CD14-positive monocyte (primary cell): Measurements from ENCODE around the gene PLEKHO1. TPM values are rescaled to one million over a fixed set of nuclear protein-coding genes. Genes with fewer than 3 reads are reported as not detected.

ENCODE experiments used
- DNase-seq, 3 donors: peaks; one replicate each; pipeline ENCODE4 v3.0.0-alpha.2; 2011 to 2022
- H2AFZ ChIP-seq: 2 replicates; pipeline ENCODE4 v1.6.0; 2012; ENCODE audit warnings: mild to moderate bottlenecking, low read depth, low read length, inconsistent platforms; ENCODE audit not compliant: insufficient read depth, poor library complexity, severe bottlenecking
- H3K27ac ChIP-seq, 2 donors: 1 replicate in 1 of 2; 2 replicates in 1 of 2; pipeline ENCODE4 v1.5.1; 2012 to 2013; ENCODE audit warnings: low read length in 2 of 2, control low read depth in 1 of 2, inconsistent platforms in 1 of 2, low read depth in 1 of 2, mild to moderate bottlenecking in 1 of 2
- H3K27me3 ChIP-seq, 2 donors: one replicate each; pipeline versions ENCODE4 v1.6.0 to v1.6.1; 2011 to 2013; ENCODE audit warnings: low read length in 2 of 2; ENCODE audit not compliant: control insufficient read depth in 2 of 2, insufficient read depth in 2 of 2
- H3K36me3 ChIP-seq, 2 donors: replicated peaks in 1 of 2; 1 replicate in 1 of 2; 2 replicates in 1 of 2; pipeline versions ENCODE4 v1.5.1 to v1.6.1; 2012 to 2013; ENCODE audit warnings: low read length in 2 of 2, control low read depth in 1 of 2, inconsistent platforms in 1 of 2, mild to moderate bottlenecking in 1 of 2; ENCODE audit not compliant: insufficient read depth in 2 of 2, control insufficient read depth in 1 of 2
- H3K4me1 ChIP-seq, 2 donors: 1 replicate in 1 of 2; 2 replicates in 1 of 2; pipeline versions ENCODE4 v1.5.1 to v1.6.1; 2012 to 2013; ENCODE audit warnings: low read length in 2 of 2, control low read depth in 1 of 2, inconsistent platforms in 1 of 2, mild to moderate bottlenecking in 1 of 2, moderate library complexity in 1 of 2; ENCODE audit not compliant: insufficient read depth in 2 of 2, control insufficient read depth in 1 of 2
- H3K4me2 ChIP-seq: replicated peaks from 2 replicates; pipeline ENCODE3; 2012; ENCODE audit warnings: low read length, moderate library complexity, mild to moderate bottlenecking; ENCODE audit not compliant: poor library complexity, severe bottlenecking; ENCODE audit errors: extremely low read depth
- H3K4me3 ChIP-seq, 3 experiments: fragments of 200-600 bp in 1 of 3; sonication (generic) in 1 of 3; replicated peaks in 1 of 3; 1 replicate in 2 of 3; 2 replicates in 1 of 3; pipeline ENCODE4 v1.5.1; 2011 to 2013; ENCODE audit warnings: low read length in 3 of 3, mild to moderate bottlenecking in 3 of 3, control low read depth in 2 of 3, low read depth in 2 of 3, inconsistent platforms in 1 of 3, moderate library complexity in 1 of 3
- H3K79me2 ChIP-seq: 2 replicates; pipeline ENCODE4 v1.6.0; 2012; ENCODE audit warnings: mild to moderate bottlenecking, control low read depth, inconsistent platforms, low read length, moderate library complexity; ENCODE audit not compliant: insufficient read depth
- H3K9ac ChIP-seq: 2 replicates; pipeline ENCODE4 v1.6.0; 2017; ENCODE audit warnings: low read length, mild to moderate bottlenecking; ENCODE audit not compliant: insufficient read depth, poor library complexity, severe bottlenecking
- H3K9me3 ChIP-seq, 2 donors: replicated peaks in 1 of 2; 1 replicate in 1 of 2; 2 replicates in 1 of 2; pipeline versions ENCODE4 v1.5.1 to v1.6.1; 2012 to 2013; ENCODE audit warnings: low read length in 2 of 2, control low read depth in 1 of 2; ENCODE audit not compliant: control insufficient read depth in 1 of 2, insufficient read depth in 1 of 2
- H4K20me1 ChIP-seq: 2 replicates; pipeline ENCODE4 v1.6.0; 2012; ENCODE audit warnings: mild to moderate bottlenecking, low read length, control low read depth, moderate library complexity; ENCODE audit not compliant: insufficient read depth
- H3K27ac Mint-ChIP-seq, 7 donors: one replicate each; pipeline ENCODE4 v1.8.0; 2020; ENCODE audit warnings: mild to moderate bottlenecking in 7 of 7, mixed read lengths in 7 of 7, moderate library complexity in 6 of 7, inconsistent platforms in 2 of 7
- H3K27me3 Mint-ChIP-seq, 3 donors: one replicate each; pipeline ENCODE4 v1.8.0; 2021 to 2022; ENCODE audit warnings: low read depth in 3 of 3, mild to moderate bottlenecking in 3 of 3, mixed read lengths in 3 of 3, moderate library complexity in 3 of 3, inconsistent platforms in 1 of 3
- H3K36me3 Mint-ChIP-seq, 2 donors: one replicate each; pipeline ENCODE4 v1.8.0; 2020; ENCODE audit warnings: mixed read lengths in 2 of 2, inconsistent platforms in 1 of 2, mild to moderate bottlenecking in 1 of 2
- H3K4me1 Mint-ChIP-seq: one replicate; pipeline ENCODE4 v1.8.0; 2020; ENCODE audit warnings: mild to moderate bottlenecking, mixed read lengths
- H3K4me3 Mint-ChIP-seq, 2 donors: one replicate each; pipeline ENCODE4 v1.8.0; 2020; ENCODE audit warnings: mild to moderate bottlenecking in 2 of 2, mixed read lengths in 2 of 2, moderate library complexity in 1 of 2
- H3K9me3 Mint-ChIP-seq, 7 donors: one replicate each; pipeline ENCODE4 v1.8.0; 2020 to 2022; ENCODE audit warnings: mixed read lengths in 7 of 7, mild to moderate bottlenecking in 6 of 7, moderate library complexity in 6 of 7, inconsistent platforms in 2 of 7
- WGBS: methylation state at CpG from one replicate; pipeline ENCODE4 v1.1.5; 2013; ENCODE audit warnings: missing lambda C conversion rate; ENCODE audit not compliant: insufficient coverage; 5-methylcytosine and 5-hydroxymethylcytosine counted together
- intact Hi-C, 2 donors: fragments of 100-400 bp; cut with micrococcal nuclease; formaldehyde crosslinking; loops; one replicate each; pipeline versions ENCODE4 v1.15.0 to v1.15.1; 2023
- polyA plus RNA-seq, 3 donors: library from polyadenylated mRNA; depleted of rRNA in 1 of 3; unstranded in 2 of 3; stranded (reverse) in 1 of 3; fragments of 300-500 nt in 2 of 3; fragments of >200 nt in 1 of 3; fragmentation: Illumina TruSeq in 2 of 3; gene quantifications; 1 replicate in 2 of 3; 2 replicates in 1 of 3; pipeline ENCODE4 v1.2.3, GENCODE V29; 2012 to 2021
- TF ChIP-seq, protein P1 (sequence below): fragments of 200-600 bp; IDR thresholded peaks from one replicate; pipeline ENCODE4 v1.8.0; 2022; ENCODE audit warnings: antibody characterized with exemption, mild to moderate bottlenecking

The PLEKHO1 gene
- polyA plus RNA-seq, 3 donors: 87.2 to 170 (median 110) TPM

DNA sequence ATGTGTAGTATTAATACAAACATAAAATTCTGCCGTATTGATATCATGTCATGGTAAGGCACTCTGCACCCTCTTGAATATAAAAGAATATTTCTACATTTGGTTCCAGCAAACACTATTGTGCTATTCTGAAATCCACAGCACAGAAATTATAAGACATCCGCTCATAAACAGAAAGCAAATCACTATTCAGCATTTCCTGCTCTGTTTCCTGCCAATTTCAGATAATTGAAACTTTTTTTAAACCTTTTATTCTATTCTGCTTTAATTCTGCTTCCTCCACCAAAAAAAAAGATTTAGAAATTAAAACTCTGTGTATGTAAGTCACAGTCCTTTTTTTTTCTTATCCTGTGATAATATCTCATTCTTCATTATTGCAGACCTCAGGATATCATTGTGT lies 39.6 kb upstream of the PLEKHO1 start:
- no peaks in the 10 kb centered on the region for H3K27me3 Mint-ChIP-seq
- Histone ChIP-seq H3K27ac (no peak overlapping the region), H3K79me2 (no peaks in the 10 kb centered on the region), H3K27me3 (no peaks in the 10 kb centered on the region), H3K9me3 (peaks cover 0 to 7% of the 10 kb centered on the region in 2 donors), H3K36me3 (peaks cover 14 to 32% of the 10 kb centered on the region in 2 donors), H4K20me1 (no peaks in the 10 kb centered on the region), H2AFZ (peak overlapping the region; percentile 55), H3K4me2 (peak overlapping the region; percentile 2), H3K4me3 (peak overlapping the region in 1 of 3 experiments; percentile 20), H3K4me1 (peaks cover 0 to 10% of the 10 kb centered on the region in 2 donors), H3K9ac (no peak overlapping the region)
- H3K36me3 Mint-ChIP-seq: peaks cover 38 to 43% of the 10 kb centered on the region in 2 donors
- TF ChIP-seq, protein P1, sequence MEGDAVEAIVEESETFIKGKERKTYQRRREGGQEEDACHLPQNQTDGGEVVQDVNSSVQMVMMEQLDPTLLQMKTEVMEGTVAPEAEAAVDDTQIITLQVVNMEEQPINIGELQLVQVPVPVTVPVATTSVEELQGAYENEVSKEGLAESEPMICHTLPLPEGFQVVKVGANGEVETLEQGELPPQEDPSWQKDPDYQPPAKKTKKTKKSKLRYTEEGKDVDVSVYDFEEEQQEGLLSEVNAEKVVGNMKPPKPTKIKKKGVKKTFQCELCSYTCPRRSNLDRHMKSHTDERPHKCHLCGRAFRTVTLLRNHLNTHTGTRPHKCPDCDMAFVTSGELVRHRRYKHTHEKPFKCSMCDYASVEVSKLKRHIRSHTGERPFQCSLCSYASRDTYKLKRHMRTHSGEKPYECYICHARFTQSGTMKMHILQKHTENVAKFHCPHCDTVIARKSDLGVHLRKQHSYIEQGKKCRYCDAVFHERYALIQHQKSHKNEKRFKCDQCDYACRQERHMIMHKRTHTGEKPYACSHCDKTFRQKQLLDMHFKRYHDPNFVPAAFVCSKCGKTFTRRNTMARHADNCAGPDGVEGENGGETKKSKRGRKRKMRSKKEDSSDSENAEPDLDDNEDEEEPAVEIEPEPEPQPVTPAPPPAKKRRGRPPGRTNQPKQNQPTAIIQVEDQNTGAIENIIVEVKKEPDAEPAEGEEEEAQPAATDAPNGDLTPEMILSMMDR: no peak
- peaks cover 15% of the 10 kb centered on the region for H3K4me1 Mint-ChIP-seq
- intact Hi-C loops: no loop called here
- 40% methylated on average over 1 of the region's 2 CpGs for WGBS
- no peak overlapping the region for H3K4me3 Mint-ChIP-seq
- peaks cover 2 to 12% (median 9%) of the 10 kb centered on the region in 7 donors for H3K9me3 Mint-ChIP-seq
- H3K27ac Mint-ChIP-seq: no peak overlapping the region
- no peak for DNase-seq

DNA sequence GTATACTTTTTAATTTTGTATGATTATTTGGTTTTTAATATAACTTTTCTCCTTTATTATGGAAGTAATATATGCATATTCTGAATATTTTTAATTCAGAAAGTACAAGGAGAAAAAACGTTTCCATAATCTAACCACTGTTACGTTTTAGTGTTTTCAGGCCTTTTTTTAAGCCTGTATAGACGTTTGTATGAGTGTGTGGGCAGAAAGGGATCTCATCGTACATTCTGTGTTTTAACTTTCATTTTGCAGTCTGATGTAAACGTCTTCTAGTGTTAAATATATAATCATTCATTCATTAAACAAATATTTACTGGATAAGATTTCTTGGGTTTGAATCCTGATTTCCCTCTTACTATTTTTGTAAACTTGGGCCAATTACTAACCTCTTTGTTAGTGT lies 38.0 kb upstream of the PLEKHO1 start:
- H3K27me3 ChIP-seq: no peaks in the 10 kb centered on the region
- peaks cover 0 to 7% of the 10 kb centered on the region in 2 donors for H3K9me3 ChIP-seq
- no peak overlapping the region for H3K27ac Mint-ChIP-seq
- H3K27me3 Mint-ChIP-seq: no peaks in the 10 kb centered on the region
- no peak overlapping the region for H3K4me3 ChIP-seq
- no peaks in the 10 kb centered on the region for H4K20me1 ChIP-seq
- H3K27ac ChIP-seq: no peak overlapping the region
- no CpG with 5 or more reads among the region's 5 CpGs for WGBS
- intact Hi-C loops: no loop called here
- H3K9ac ChIP-seq: no peak overlapping the region
- no peak overlapping the region for H2AFZ ChIP-seq
- DNase-seq: no peak
- H3K4me2 ChIP-seq: no peak overlapping the region
- H3K4me3 Mint-ChIP-seq: no peak overlapping the region
- H3K4me1 Mint-ChIP-seq: peaks cover 15% of the 10 kb centered on the region
- peaks cover 14 to 32% of the 10 kb centered on the region in 2 donors for H3K36me3 ChIP-seq
- peaks cover 0 to 10% of the 10 kb centered on the region in 2 donors for H3K4me1 ChIP-seq
- H3K79me2 ChIP-seq: no peaks in the 10 kb centered on the region
- peaks cover 36 to 38% of the 10 kb centered on the region in 2 donors for H3K36me3 Mint-ChIP-seq
- H3K9me3 Mint-ChIP-seq: peaks cover 4 to 14% (median 11%) of the 10 kb centered on the region in 7 donors
- TF ChIP-seq, protein P1: no peak
